Vagina (tissue), 2 donors: ENCODE measurements around the gene UTY.

ENCODE experiments used
- POLR2A ChIP-seq, 2 donors: fragments of 450-650 bp; IDR thresholded peaks; one replicate each; pipeline ENCODE4 v1.6.1; 2017; ENCODE audit warnings: antibody characterized with exemption in 2 of 2, mild to moderate bottlenecking in 2 of 2, moderate library complexity in 2 of 2
- POLR2AphosphoS5 ChIP-seq, 2 donors: sonication (generic); formaldehyde crosslinking; IDR thresholded peaks; one replicate each; pipeline ENCODE4 v1.9.0; 2017; ENCODE audit warnings: antibody characterized with exemption in 2 of 2, mild to moderate bottlenecking in 2 of 2, low read depth in 1 of 2; ENCODE audit not compliant: insufficient read depth in 1 of 2
- TF ChIP-seq, protein P1 (sequence below), 3 experiments: fragments of 450-650 bp in 2 of 3; fragments of 200-600 bp in 1 of 3; sonication (generic) in 1 of 3; IDR thresholded peaks; one replicate each; pipeline ENCODE4 v1.5.1; 2017 to 2019; ENCODE audit warnings: antibody characterized with exemption in 3 of 3, mild to moderate bottlenecking in 2 of 3, moderate library complexity in 2 of 3

DNA sequence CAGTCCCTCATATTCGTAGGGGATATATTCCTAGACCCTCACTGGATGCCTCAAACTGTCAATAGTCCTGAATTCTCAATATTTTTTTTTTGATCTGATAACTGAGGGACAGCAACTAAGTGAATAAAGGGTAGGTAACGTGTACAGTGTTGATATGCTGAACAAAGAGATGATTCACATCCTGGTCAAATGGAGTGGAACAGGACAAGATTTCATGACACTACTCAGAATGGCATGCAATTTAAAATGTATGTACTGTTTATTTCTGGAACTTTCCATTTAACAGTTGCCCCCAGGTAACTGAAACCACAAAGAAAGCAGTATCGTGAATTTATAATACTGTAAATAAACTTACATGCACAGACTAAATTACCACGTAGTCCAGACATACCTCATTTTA lies 128.4 kb downstream of the UTY start:
- TF ChIP-seq POLR2A (IDR thresholded peaks at IDR 0.05) (no peak), POLR2AphosphoS5 (IDR thresholded peaks at IDR 0.05; ENCODE audit: insufficient read depth in 1 of 2, low read depth in 1 of 2) (no peak)
- TF ChIP-seq, protein P1, sequence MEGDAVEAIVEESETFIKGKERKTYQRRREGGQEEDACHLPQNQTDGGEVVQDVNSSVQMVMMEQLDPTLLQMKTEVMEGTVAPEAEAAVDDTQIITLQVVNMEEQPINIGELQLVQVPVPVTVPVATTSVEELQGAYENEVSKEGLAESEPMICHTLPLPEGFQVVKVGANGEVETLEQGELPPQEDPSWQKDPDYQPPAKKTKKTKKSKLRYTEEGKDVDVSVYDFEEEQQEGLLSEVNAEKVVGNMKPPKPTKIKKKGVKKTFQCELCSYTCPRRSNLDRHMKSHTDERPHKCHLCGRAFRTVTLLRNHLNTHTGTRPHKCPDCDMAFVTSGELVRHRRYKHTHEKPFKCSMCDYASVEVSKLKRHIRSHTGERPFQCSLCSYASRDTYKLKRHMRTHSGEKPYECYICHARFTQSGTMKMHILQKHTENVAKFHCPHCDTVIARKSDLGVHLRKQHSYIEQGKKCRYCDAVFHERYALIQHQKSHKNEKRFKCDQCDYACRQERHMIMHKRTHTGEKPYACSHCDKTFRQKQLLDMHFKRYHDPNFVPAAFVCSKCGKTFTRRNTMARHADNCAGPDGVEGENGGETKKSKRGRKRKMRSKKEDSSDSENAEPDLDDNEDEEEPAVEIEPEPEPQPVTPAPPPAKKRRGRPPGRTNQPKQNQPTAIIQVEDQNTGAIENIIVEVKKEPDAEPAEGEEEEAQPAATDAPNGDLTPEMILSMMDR (IDR thresholded peaks at IDR 0.05): no peak
